Natural killer cell treated with Interleukin-12 subunit alpha and Interleukin-12 subunit beta and Interleukin-15 and Interleukin-18, amount 100 ng/mL, for 72 hours (primary cell): Measurements from ENCODE around the gene SHMT2. TPM values are rescaled to one million over a fixed set of nuclear protein-coding genes. Genes with fewer than 3 reads are reported as not detected.
A peak's percentile ranks its signal among the peaks of the same experiment; 100 is the strongest.

Experiments used
- ATAC-seq, 2 donors: fragments of 150-1000 bp; cut with Tn5 transposase in 1 of 2; sonication (Bioruptor Pico), chemical (Tn5 transposase) in 1 of 2; 2 replicates each; pipeline ENCODE4 v1.10.0; 2021
- DNase-seq: peaks from one replicate; pipeline ENCODE4 v3.0.0; 2022; ENCODE audit warnings: low spot score
- H3K27ac Mint-ChIP-seq, 2 donors: 1 replicate in 1 of 2; 2 replicates in 1 of 2; pipeline ENCODE4 v1.8.0; 2022; ENCODE audit warnings: mixed read lengths in 2 of 2, mild to moderate bottlenecking in 1 of 2, moderate library complexity in 1 of 2
- H3K27me3 Mint-ChIP-seq, 2 donors: 1 replicate in 1 of 2; 2 replicates in 1 of 2; pipeline ENCODE4 v1.8.0; 2022; ENCODE audit warnings: mixed read lengths in 2 of 2
- H3K36me3 Mint-ChIP-seq: one replicate; pipeline ENCODE4 v1.8.0; 2022; ENCODE audit warnings: mixed read lengths
- H3K4me1 Mint-ChIP-seq, 2 donors: 1 replicate in 1 of 2; 2 replicates in 1 of 2; pipeline ENCODE4 v1.8.0; 2022; ENCODE audit warnings: low read depth in 2 of 2, mixed read lengths in 2 of 2, mild to moderate bottlenecking in 1 of 2
- H3K4me3 Mint-ChIP-seq: one replicate; pipeline ENCODE4 v1.8.0; 2022; ENCODE audit warnings: mixed read lengths
- H3K9me3 Mint-ChIP-seq: 2 replicates; pipeline ENCODE4 v1.8.0; 2022; ENCODE audit warnings: mixed read lengths
- total RNA-seq, 2 donors: library from RNA; stranded (reverse); gene quantifications; one replicate each; pipeline ENCODE4 v1.2.3, GENCODE V29; 2022

SHMT2 gene
- total RNA-seq, 2 donors from 2014 or later: 262 to 355 TPM

DNA sequence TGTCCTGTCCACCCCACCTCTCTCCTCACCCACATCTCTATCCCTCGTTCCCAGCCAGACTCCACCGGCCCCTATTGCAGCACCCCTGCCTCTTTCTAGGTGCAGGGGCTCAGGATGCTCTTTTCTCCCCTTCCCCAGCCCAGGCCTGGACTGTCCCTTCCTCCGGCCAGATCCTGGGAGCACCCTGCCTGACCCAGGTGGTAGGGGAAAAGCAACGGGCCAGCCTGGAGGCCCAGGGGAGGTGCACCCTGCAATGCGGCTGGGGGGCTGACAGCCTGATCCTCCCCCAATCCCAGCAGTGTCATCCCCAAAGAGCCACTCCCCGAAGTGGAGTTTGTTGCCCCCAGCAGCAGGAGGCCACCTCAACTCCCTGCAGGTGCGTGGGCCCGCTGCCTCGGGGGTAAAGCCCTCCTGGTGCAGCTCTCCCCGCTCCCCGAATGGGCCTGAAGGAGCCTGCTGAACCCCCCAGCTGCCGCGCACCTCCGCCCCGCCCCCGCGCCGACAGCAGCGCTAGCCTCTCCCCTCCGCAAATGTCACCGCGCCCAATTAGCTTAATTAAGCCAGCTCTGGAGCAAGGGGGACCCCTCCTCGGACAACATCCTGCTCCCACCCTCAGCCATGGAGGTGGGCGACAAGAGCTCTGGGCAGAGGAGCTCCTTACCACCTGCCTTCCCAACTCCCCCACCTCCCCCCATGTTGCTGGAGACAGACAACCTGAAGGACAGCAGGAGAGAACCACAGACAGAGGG, 8.2 kb upstream of the SHMT2 start:
- no peak for DNase-seq
- ATAC-seq: no peak
- H3K36me3 Mint-ChIP-seq: no peaks in the 10 kb centered on the region
- H3K4me1 Mint-ChIP-seq: peaks cover 44 to 56% of the 10 kb centered on the region in 2 donors
- H3K27ac Mint-ChIP-seq: no peak overlapping the region
- H3K27me3 Mint-ChIP-seq: peaks cover 52 to 75% of the 10 kb centered on the region in 2 donors
- H3K9me3 Mint-ChIP-seq: no peaks in the 10 kb centered on the region
- H3K4me3 Mint-ChIP-seq: peak overlapping the region; percentile 30

GRCh38 chr12:57222286-57223190, 7.0 kb upstream of the SHMT2 start:
- peak overlapping the region; percentile 62 for H3K4me3 Mint-ChIP-seq
- H3K4me1 Mint-ChIP-seq: peaks cover 48 to 60% of the 10 kb centered on the region in 2 donors
- peaks cover 55 to 80% of the 10 kb centered on the region in 2 donors for H3K27me3 Mint-ChIP-seq

GRCh38 chr12:57223191-57224165, 6.0 kb upstream of the SHMT2 start:
- Mint-ChIP-seq H3K4me1 (peaks cover 49 to 59% of the 10 kb centered on the region in 2 donors), H3K27ac (peak overlapping the region in 1 of 2 donors; percentile 0), H3K27me3 (peaks cover 51 to 75% of the 10 kb centered on the region in 2 donors), H3K4me3 (peak overlapping the region; percentile 62), H3K9me3 (no peaks in the 10 kb centered on the region), H3K36me3 (no peaks in the 10 kb centered on the region)
- ATAC-seq (peak; percentile 92 to 93), DNase-seq (peak; percentile 80)

More at GRCh38 chr12:57222286-57223190, 7.0 kb upstream of the SHMT2 start:
- ATAC-seq: no peak
- peak overlapping the region in 1 of 2 donors; percentile 0 for H3K27ac Mint-ChIP-seq
- H3K9me3 Mint-ChIP-seq: no peaks in the 10 kb centered on the region
- no peak for DNase-seq
- H3K36me3 Mint-ChIP-seq: no peaks in the 10 kb centered on the region

- no peak for DNase-seq
- peaks cover 55 to 63% of the 10 kb centered on the region in 2 donors for H3K4me1 Mint-ChIP-seq
- no peaks in the 10 kb centered on the region for H3K9me3 Mint-ChIP-seq
- H3K4me3 Mint-ChIP-seq: peak overlapping the region; percentile 62
- H3K36me3 Mint-ChIP-seq: no peaks in the 10 kb centered on the region
- H3K27ac Mint-ChIP-seq: no peak overlapping the region
- ATAC-seq: no peak
- peaks cover 43 to 65% of the 10 kb centered on the region in 2 donors for H3K27me3 Mint-ChIP-seq
Measured at GRCh38 chr12:57224278-57224972, 5.1 kb upstream of the SHMT2 start.

GRCh38 chr12:57224973-57225679, 4.4 kb upstream of the SHMT2 start:
- Mint-ChIP-seq H3K27ac (no peak overlapping the region), H3K27me3 (peaks cover 38 to 58% of the 10 kb centered on the region in 2 donors), H3K4me3 (peak overlapping the region; percentile 62), H3K36me3 (peaks cover 4% of the 10 kb centered on the region), H3K4me1 (peaks cover 62 to 66% of the 10 kb centered on the region in 2 donors), H3K9me3 (no peaks in the 10 kb centered on the region)
- peak; percentile 54 to 65 for ATAC-seq
- no peak for DNase-seq

- ATAC-seq: no peak
- Mint-ChIP-seq H3K9me3 (no peaks in the 10 kb centered on the region), H3K4me3 (peak overlapping the region; percentile 38), H3K36me3 (peaks cover 10% of the 10 kb centered on the region), H3K4me1 (peaks cover 65 to 70% of the 10 kb centered on the region in 2 donors), H3K27me3 (peaks cover 35 to 52% of the 10 kb centered on the region in 2 donors), H3K27ac (no peak overlapping the region)
- DNase-seq: no peak
Measured at GRCh38 chr12:57225680-57226210, 3.8 kb upstream of the SHMT2 start.

DNA sequence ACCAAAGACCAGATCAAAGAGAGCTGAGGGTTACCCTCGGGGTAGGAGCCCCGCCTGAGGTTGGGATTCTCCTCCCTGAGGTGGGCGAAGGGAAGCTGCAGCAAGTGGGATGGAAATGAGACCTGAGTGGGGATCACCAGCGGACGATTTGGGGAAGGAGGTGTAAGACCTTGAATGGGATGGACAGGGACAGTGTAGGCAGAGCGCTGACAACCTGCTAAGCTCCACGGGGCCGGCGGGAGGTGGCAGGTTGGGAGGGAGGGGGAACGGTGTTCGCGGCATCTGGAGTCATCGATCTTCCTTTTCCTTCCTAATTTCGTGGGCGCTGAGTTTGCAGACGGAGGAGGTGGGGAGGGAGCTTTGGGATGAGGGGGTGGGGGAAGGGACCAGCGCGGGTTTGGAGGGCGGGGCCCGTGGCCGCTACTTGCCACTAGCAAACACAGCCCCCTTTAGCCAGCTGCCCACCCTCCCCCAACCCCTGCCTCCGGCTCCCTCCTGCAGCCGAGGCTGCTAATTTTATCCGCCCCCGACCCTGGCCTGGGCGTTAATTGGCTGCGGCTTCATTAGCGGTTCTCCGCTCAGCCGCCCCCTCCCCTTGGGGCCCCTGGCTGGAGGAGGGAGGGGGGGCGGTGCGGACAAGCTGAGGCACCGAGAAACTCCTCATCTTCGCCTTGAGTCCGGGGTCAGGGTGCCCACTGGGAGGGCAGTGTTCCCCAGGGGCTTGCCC, 2.8 kb upstream of the SHMT2 start:
- Mint-ChIP-seq H3K36me3 (peaks cover 11% of the 10 kb centered on the region), H3K9me3 (no peaks in the 10 kb centered on the region), H3K27ac (no peak overlapping the region), H3K4me1 (peaks cover 64 to 69% of the 10 kb centered on the region in 2 donors), H3K27me3 (peaks cover 28 to 42% of the 10 kb centered on the region in 2 donors), H3K4me3 (peak overlapping the region; percentile 38)
- no peak for ATAC-seq
- no peak for DNase-seq

- H3K4me1 Mint-ChIP-seq: peaks cover 58 to 65% of the 10 kb centered on the region in 2 donors
- peaks cover 11% of the 10 kb centered on the region for H3K36me3 Mint-ChIP-seq
- peaks cover 22 to 36% of the 10 kb centered on the region in 2 donors for H3K27me3 Mint-ChIP-seq
- H3K27ac Mint-ChIP-seq: no peak overlapping the region
- peak overlapping the region; percentile 38 for H3K4me3 Mint-ChIP-seq
- no peaks in the 10 kb centered on the region for H3K9me3 Mint-ChIP-seq
- ATAC-seq (no peak), DNase-seq (no peak)
Measured at GRCh38 chr12:57227315-57228115, 2.0 kb upstream of the SHMT2 start.

DNA sequence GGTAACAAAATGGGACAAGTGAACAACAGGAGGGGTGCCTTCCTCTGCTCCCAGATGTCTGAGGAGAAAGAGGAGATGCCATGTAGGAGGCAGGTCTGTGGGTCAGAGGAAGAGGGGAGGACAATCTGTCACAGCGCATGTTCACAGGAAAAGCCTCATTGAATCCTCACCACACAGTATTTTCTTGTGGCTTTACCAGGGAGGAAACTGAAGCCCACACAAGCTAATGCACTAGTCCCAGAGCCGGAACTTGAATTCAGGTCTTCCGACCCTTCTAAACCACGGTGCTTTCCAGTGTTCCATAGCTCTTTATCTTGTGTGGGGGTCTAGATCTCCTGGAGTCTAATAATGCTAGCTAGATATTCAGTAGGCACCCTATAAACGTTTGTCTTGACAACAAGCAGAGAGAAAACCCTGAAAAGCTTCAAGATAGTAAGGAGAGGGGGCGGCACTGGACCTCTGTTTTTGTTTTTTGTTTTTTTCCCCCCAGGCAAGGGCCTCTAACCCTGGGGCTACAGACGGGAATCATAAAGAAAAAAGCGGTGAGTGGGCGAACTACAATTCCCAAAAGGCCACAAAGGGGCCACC, 371 bp upstream of the SHMT2 start:
- Mint-ChIP-seq H3K4me1 (peaks cover 42 to 51% of the 10 kb centered on the region in 2 donors), H3K27ac (peak overlapping the region; percentile 98 to 100), H3K4me3 (peak overlapping the region; percentile 96), H3K27me3 (peaks cover 14 to 25% of the 10 kb centered on the region in 2 donors), H3K9me3 (no peaks in the 10 kb centered on the region), H3K36me3 (peaks cover 13% of the 10 kb centered on the region)
- ATAC-seq: peak; percentile 8 to 34
- DNase-seq: no peak

GRCh38 chr12:57230381-57231155, 1.1 kb downstream of the SHMT2 start:
- Mint-ChIP-seq H3K4me3 (peak overlapping the region; percentile 96), H3K36me3 (peaks cover 19% of the 10 kb centered on the region), H3K27me3 (peaks cover 12 to 23% of the 10 kb centered on the region in 2 donors), H3K9me3 (no peaks in the 10 kb centered on the region), H3K4me1 (peaks cover 41 to 53% of the 10 kb centered on the region in 2 donors), H3K27ac (peak overlapping the region; percentile 98 to 100)
- no peak for ATAC-seq
- no peak for DNase-seq
